ENCODE results near the gene SIAE.

Gene SIAE

DNA sequence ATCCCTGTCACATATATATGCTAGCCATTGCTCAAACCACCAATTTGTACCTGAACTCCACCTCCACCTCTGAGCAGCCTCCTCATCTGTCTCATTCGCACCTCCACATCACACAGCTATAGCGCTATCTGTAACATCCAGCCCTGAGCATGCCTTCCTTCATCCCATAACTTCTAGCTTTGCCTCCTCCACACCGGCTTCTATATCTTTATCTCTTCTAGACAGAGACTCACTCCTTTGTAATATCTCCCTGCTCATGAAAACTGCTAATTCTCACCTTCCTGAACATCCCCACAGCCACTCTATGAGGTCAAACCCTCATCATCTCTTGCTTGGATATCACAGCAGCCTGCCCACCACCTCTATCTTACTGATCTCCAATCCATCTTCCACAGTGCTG lies 5.9 kb downstream of the SIAE start:
- no peak for DNase-seq (ENCODE audit: low read depth in 2 of 3, low spot score in 2 of 3)

DNA sequence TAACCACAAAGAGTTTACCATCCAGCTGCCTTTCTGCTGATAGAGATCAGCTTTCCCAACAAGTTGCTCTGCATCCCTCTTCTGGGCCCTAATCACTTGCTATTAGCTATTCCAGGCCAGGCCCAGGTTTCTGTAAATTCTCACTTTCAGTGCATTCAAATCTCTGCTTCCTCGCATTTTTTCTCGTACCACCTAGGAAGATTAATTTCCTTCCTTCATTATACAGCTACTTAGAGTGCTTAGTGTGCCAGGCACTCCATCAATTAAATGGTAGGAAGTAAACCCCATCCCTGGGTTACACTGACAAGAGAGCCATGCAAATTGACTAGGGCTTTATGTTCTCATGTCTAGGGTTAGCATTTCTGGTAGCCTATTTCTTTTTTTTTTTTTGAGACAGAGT lies 9.7 kb downstream of the SIAE start:
- DNase-seq (ENCODE audit: low read depth in 2 of 3, low spot score in 2 of 3), result no peak

DNA sequence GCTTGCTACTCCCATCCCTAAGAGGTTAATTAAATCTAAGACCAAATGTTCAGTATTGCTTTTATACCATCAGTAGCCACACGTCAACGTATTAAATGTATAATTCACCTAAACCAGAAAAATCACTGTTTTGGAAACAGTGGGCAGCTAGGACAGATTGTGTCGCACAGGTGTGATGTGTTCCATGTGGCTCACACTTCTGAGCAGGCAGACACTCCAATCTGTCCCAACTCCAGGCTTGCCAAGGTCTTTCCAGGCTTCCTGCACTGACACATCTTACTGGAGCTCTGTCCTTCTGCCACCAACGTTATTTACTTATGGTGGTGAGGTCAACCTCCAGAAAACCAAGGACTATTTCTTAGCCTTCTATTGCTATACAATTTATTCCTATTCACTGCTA lies 11.4 kb downstream of the SIAE start:
- no peak for DNase-seq (ENCODE audit: low read depth in 2 of 3, low spot score in 2 of 3)

DNA sequence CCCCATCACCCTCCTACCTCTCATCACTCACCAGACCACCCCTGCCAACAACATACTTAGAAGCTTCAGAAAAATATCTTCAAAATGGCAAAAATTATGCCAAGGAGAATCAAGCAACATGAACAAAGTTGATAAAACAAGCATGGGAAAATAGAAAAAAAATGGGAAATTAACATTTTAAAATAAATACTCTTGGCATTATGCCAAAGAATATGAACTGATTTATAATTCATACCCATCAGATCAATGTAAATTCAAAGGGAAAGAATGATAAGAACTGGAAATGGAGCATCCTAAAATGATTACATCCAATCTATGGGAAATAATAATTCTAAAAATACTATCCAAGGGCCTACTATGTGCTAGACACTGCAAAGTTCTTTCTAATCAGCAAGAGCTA lies 12.0 kb downstream of the SIAE start:
- no peak for DNase-seq (ENCODE audit: low read depth in 2 of 3, low spot score in 2 of 3)

DNA sequence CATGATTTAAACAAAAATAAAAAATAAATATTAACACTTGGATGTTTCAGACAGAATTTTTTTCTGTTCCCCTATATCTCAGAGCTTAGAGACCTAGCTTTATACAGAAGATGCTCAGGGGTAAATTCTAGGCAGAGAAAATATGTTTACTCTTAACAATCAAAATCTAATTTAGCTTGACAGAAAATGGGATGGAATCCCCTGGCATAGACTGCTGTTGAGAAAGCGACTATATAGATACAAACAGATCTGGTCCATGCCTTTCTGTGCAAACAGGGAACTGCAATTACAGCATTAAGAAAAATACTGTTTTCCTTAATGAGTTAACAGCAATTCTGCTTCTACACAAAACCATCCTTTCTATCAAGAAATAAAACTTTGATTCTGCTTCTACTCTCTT lies 14.6 kb downstream of the SIAE start:
- no peak for DNase-seq (ENCODE audit: low read depth in 2 of 3, low spot score in 2 of 3)

DNA sequence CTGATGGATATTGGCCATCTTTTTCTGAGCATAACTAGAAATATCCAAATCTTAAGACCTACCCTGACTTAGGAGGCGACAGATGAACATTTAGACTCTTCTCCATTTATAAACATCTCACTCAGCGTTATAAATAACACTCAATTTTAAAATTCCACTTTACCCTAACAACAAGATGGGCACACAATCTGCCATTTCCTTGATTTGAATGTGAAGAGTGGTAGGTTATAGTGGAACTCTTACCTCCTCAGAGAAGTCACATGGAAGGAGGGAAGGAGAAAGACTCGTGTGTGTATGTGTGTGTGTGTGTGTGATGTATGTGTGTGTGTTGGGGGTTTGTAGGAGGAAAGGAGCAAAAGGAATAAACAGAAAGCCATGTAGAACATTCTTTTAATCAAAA lies 15.0 kb downstream of the SIAE start:
- DNase-seq (ENCODE audit: low read depth in 2 of 3, low spot score in 2 of 3), result no peak

DNA sequence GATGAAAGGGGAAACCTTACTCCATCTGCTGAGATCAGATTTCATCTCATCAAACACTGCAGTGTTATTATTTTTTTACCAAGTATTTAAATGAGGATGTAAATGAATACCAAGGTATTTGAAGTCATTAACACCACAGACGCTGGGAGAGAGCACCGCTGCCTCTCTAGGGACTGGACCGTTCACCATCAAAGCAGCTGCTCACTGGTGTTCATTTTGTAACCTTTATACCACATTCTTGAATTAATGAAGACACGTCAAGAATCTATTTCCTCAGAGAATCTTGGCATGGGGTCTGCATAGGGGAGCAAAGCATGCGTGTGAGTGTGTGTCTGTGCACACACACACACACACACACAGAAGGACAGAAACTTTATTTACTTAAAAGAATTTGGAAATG lies 15.6 kb downstream of the SIAE start:
- no peak for DNase-seq (ENCODE audit: low read depth in 2 of 3, low spot score in 2 of 3)

DNA sequence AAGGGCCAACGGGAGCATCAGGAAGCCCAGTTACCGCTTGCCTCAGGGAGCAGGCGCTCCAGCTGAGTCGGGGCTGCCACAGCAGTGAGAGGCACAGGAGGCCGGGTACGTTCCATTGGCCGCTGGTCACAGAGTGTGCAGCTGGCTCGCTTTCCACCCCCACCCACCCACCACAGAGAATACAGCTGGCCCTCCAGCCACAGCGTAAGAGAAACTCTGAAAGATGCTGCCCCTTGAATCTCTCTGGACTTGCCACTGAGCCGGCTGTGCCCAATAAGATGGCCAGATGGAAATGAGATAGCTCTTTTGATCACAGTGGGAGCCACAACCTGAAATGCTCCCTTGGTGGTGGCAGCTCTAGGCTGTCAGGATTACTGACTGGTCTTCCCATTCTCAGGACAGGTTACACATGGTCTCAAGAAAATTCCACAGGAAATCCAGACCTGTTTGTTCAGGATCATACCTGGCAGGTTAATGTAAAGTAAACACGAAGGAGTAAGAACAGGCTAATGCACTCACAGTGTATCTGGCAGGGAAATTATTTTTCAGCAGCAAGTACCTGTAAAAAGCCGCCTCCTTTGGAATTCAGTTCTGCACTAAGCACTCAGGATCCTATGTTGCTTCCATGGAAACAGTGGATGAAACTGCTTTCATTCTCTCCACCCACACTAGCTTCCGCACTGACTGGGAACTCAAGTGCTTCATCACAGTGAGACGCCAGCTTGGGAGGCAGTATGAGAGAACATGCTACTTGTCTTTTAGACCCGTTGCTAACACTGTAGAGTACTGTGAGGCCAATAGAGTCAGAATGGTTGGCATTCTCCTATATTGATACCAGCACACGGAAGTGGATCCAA lies 16.5 kb downstream of the SIAE start:
- no peak for DNase-seq (ENCODE audit: low read depth in 2 of 3, low spot score in 2 of 3)

DNA sequence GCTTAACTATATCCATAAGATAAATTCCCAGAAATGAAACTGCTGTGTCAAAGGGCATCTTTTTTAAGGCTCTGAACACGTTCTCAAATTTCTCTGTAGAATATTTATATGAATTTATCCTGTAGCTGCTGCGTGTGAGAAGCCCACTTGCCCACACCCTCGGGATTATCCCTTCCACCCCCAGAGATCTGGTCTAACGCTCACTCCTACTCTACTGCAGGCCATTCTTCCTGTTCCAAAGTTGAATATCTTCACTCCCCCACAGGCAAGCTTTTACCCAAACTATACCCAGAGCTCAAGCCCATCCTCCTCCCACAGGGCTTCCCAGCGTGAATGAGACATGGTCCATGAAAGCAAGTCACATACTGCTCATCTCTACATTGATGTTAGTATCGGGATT lies 24.9 kb downstream of the SIAE start:
- DNase-seq (ENCODE audit: low read depth in 2 of 3, low spot score in 2 of 3), result no peak

DNA sequence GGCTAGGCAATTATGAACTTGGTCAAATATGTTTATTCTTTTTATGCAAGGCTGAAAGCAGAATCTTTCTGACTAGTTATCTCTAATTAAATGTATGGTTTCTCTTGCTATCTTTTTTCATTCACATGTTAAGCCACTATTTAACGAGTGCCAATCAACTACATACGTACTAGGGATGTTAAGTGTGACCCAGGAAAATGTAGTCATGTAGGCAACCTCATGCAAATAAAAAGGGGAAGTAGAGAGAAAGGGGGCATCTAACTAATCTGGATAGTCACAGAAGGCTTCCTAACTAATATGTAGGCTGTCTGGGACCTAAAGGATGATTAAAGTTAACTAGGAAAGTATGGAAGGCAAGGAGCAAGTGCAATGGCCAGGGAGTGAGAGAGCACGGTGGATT lies 27.4 kb downstream of the SIAE start:
- no peak for DNase-seq (ENCODE audit: low read depth in 2 of 3, low spot score in 2 of 3)

DNA sequence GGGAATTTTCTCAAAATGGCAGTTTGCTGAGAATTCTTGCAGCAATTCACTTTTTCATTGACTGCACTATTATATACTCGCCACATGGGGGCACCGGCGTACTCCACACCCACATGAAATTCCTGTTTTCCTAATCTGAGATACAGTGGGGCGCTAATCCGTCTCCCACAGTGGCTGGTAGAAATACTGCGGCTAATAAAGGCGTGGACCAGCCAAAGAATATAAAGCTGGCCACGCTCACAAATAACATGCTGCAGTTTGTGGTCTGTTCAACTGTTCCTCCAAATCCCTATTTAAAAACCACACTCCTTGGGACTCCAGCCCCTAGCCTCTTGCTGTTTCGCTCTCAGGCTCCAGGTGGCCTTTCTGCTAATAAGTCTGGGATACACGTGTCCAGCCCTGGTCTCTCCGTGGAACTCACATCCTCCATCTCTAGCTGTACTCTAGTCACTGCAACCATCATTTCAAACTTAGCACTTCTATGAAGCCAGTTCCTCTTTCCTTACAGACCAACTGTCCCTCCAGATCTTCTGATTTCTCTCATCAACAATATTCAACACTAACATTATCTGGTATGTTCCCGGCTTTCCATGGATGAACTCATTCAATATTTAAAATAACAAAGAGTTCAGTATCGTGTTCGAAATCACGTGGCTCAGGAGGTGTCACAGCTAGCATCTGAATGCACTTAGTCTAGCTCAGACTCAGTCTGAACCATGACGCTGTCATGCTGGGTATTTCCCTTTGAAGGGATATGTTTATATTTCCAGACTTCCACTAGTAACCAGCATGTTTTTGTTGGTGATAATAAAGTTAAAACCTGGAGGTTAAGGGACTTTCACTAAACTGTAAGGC lies 28.9 kb downstream of the SIAE start:
- no peak for DNase-seq (ENCODE audit: low read depth in 2 of 3, low spot score in 2 of 3)

DNA sequence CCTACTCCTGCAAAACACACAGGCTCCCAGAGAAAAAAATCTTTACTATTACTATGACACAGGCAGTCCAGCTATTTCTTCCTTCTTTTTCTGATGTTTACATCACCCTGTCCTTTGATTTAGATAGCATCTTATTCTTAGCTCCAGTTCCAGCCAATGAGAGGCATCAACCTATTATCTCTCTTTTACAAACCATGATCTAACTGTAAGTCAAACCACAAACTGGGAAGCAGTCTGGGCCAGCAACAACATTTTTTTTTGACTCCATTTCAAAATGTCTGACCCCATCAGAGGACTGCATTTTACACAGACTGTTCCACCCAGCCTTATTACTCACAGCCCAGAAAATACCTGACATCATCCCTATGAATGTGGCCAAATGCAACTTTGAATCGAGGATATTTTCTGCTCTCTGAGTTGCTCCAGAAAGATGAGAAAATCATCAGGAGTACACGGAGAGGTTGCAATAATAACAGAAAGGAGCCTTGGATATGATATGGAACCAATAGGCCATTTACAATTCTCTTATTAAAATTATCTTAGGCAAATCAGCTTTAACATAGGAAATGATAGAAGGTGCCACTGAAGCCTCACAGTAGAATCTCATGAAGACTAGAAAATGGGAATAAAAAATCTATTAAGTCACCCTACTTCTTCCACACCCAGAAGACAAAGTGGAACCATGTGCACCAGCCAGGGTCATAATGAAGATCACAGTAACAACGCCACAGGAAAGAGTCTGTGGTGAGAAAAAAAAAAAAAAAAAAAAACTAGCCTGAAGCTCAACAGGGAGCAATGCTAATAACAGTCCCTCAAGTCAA lies 29.7 kb downstream of the SIAE start:
- DNase-seq (ENCODE audit: low read depth in 2 of 3, low spot score in 2 of 3), result no peak

DNA sequence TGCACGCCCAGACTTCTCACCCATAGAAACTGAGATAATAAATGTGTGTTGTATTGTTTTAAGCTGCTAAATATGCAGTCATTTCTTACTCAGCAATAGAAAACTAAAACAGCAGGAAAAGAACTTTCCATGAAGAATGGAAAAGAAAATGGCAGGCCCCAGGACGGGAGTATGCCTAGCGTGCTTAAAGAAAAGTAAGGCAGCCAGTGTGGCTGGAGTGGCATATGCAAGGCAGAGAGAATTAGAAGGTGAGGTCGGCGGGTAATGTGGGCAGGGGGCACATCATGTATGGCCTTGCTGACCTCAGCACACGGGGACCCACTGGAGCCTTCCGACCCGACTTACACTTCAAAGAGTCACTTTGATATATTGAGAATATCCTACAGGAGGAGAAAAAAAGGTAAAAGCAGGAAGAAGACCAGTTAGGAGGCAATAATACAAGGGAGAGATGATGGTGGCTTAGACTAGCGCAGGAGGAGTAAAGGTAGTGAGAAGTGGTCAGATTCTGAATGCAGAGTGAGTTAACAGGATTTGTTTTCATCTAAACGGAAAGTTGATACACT lies 30.4 kb downstream of the SIAE start:
- no peak for DNase-seq (ENCODE audit: low read depth in 2 of 3, low spot score in 2 of 3)

DNA sequence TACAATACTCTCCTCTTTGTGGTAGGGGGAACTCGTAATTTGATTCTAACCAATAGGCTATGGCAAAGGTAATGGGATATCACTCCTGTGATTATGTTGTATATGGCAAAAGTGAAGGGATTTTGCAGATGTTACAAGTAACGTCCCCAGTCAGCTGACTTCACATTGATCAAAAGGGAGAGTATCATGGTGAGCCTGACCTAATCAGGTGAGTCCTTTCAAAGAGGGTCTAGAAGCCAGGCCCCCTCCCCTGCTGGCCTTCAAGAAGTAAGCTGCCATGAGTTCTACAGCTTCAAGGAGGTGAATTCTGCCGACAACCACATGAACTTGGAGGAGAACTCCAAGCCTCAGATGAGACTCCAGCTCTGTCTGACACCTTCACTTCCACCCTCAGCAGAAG lies 30.9 kb downstream of the SIAE start:
- DNase-seq (ENCODE audit: low read depth in 2 of 3, low spot score in 2 of 3), result no peak

DNA sequence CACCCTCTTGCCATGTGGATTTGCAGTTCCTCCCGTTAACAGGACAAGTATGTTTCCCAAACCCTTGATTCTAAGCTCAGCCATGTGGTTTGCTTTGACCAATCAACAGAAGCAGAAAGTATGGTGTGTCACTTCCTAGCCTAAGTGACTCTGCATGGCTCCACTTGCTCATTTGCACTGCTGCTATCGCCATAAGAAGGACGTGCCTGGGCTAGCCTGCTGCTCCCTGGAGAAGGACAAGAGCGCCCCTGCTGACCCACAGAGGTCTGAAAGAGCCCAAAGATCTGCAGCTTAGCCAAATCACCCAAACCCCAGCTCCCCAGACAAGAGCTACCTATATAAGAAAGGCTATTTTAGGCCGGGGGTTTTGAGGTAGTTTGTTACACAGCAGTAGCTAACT lies 32.9 kb downstream of the SIAE start:
- DNase-seq (ENCODE audit: low read depth in 2 of 3, low spot score in 2 of 3), result no peak

DNA sequence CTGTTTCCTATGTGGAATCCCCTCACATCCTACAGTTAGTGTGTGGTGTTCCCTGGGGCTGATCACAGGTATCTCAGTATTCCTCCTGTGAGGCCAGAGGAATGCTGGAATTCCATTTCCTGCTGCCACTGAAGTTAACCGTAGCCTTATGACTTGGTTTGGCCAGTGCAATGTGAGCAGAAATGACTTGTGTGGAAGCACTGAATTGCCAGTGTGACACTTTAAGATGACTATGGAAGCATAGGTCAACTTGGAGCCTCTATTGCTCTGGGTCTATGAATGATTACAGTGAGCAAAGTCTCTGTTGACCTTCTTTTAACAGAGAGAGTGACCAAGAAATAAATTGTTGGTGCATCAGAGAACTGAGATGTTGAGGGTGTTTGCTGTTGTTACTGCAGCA lies 34.4 kb downstream of the SIAE start:
- no peak for DNase-seq (ENCODE audit: low read depth in 2 of 3, low spot score in 2 of 3)

DNA sequence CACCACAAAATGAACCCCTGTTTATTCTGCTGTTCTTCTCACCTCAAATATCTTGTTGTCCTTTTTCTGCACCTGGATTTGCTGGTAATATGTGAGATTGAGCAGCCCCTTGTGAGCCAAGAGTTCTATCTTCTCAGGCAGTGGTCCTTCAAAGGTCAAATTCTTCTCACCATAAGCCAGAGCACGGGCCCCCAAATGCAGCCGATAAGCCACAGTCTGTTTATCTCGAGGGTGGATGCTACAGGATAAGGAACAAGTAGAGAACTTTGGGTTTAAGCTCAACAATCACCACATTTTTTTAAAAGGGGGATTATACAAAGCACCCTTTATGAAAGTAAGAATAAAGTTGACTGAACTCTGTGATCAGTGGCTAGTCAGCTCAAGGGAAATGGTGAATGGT lies 35.0 kb downstream of the SIAE start:
- no peak for DNase-seq (ENCODE audit: low read depth in 2 of 3, low spot score in 2 of 3)

DNA sequence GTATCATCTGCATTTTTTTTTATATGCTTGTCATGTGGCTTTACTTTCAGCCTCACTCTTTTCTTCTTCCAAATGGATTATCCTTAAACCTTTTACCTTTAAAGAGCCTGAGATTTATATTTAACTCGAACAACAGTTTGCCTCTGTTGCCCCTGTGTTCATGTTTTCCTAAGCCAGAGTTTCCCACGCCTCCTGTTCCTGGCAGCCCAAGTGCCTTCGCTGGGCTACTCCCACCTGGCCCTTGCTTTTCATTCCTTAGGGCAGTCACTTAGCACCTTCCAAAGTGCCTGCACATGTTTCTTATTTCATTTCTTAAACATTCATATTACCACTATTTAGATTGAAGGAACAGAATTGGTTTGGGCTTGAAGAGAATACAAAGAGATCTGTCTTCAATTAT lies 37.6 kb downstream of the SIAE start:
- no peak for DNase-seq (ENCODE audit: low read depth in 2 of 3, low spot score in 2 of 3)

DNA sequence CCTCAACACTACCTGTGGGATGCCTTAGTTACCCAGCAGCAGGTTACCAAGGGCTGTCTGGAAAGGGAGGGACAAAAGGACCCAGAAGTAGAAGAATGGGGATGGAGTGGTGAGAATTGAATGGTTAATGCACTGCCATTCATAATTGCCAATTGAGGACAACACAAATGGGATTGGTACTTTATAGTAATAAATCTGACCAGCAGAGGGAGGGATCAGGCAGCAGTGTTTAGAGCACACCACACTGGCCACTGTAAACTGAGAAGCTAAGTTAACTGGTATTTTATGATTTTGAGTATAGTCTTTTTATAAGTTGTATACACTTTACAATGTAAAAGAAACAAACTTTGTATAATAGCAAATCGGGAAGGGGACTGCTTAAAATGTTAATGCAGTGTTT lies 40.2 kb downstream of the SIAE start:
- no peak for DNase-seq (ENCODE audit: low read depth in 2 of 3, low spot score in 2 of 3)

DNA sequence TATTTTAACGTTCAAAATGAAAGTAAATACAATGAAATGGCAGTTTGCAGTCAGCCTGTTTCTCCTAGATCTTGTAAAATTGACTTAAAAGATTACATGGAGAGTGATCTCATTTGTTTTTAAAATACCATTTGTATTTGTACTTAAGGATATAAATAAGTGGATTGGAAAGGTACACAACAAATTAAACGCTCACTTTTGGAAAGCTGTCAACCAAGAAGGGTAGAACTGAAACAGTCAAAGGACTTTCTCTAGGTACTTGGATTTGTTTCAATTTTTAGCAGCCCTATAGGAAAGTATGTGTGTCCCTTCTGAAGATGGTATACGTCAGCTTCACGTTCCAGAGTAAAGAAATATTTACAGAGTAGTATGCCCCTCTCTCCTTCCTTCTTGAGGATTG lies 43.6 kb downstream of the SIAE start:
- no peak for DNase-seq (ENCODE audit: low read depth in 2 of 3, low spot score in 2 of 3)

DNA sequence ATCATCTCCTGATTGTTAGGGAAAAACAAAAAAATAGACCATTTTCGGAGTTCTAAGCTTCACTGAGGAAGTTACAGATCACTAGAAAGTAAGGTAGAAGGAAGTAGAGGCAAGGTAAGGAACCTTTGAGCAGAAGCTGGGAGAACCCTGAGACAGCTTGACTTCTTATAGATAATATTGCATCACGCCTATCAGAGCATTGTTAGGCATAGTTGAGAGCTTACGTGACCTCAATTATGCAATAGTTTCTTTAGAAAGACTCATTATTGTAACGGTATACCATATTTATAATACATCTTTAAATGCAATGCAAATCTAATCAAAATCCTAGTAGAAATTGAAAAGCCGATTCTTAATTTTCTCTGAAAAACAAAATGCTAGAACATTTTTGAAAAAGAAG lies 46.0 kb downstream of the SIAE start:
- no peak for DNase-seq (ENCODE audit: low read depth in 2 of 3, low spot score in 2 of 3)

Measured in activated CD8-positive, alpha-beta memory T cell treated with anti-CD3 and anti-CD28 coated beads for 48 hours (primary cell).